HG03378 (cell line): ENCODE results near the gene BIRC7.
"Not testable (repeated sequence)": the region's sequence is repeated elsewhere in the genome, so short reads cannot be mapped to it uniquely, and the experiment has no call there.

Source experiments
- ATAC-seq: cut with Tn5 transposase; IDR thresholded peaks from one replicate; pipeline ENCODE4 v1.9.1; 2021; ENCODE audit warnings: mild to moderate bottlenecking, moderate library complexity; ENCODE audit not compliant: unreplicated experiment

Gene BIRC7

GRCh38 chr20:63246490-63247288, 11.0 kb downstream of the BIRC7 start:
- ATAC-seq = no peak

DNA sequence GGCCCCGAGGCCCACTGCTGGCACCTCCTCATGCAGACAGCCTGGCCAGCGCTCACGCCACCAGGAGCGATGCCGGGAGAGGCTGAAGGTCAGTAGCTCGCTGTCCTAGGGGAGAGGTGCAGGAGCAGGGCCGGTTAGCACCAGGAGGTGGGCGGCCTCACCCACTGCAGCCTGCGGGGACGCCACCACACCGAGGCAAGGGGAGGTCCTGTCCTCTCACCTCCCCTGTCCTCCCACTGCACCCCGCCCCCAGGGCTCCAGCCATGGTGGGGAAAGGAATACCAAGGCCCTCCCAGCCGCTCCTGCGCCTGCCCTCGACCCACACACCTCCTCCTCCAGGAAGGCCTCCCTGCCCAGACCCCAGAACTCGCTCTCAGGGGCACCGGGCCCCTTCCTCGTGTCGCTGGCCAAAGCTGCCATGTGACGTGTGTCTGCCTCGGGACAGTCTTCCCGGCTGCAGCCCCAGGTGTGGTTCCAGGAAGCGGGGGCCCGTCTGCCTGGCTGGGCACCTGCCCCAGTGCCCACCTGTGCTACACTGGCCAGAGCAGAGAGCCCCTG, 12.0 kb downstream of the BIRC7 start:
- ATAC-seq = no peak

DNA sequence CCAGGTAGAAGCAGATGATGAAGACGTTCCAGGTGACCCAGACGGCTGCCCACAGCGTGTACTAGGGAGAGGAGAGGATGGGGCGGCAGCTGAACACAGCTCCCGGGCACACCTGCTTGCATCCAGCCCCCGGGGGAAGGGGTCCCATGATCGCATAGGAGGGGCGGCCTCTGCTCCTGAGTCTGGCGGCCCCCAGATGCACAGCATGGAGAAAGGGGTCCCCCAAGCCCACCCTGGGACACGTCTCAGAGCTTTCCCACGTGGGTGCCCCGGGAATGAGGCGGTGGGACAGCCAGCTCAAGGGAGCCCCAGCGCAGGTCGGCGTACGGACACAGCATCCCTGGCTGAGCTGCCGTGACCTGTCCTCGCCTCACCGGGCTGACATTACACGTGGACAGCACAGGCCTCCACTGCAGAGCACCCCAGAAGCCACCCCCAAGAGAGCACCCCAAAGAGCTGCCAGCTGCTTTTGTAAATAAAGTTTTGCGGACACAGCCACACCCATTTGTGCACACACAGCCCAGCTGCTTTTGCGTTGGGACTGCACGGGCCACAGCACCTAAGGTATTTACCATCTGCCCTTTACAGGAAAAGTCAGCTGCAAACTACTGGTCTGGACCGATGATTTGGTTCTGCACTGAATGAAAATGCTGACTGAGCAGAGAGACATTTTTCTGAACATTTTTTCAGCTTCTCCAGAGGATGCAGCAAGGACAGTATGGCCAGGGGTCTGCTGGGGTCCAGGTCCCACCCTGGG, 13.3 kb downstream of the BIRC7 start:
- ATAC-seq = no peak

GRCh38 chr20:63249891-63250290, 14.2 kb downstream of the BIRC7 start:
- ATAC-seq = no peak

GRCh38 chr20:63251350-63251749, 15.6 kb downstream of the BIRC7 start:
- ATAC-seq = not testable (repeated sequence)

- ATAC-seq = no peak
Measured at GRCh38 chr20:63252284-63252711, 16.6 kb downstream of the BIRC7 start.

- ATAC-seq = no peak
Measured at GRCh38 chr20:63253065-63253437, 17.3 kb downstream of the BIRC7 start.

- ATAC-seq = no peak
Measured at GRCh38 chr20:63253438-63254231, 17.9 kb downstream of the BIRC7 start.

DNA sequence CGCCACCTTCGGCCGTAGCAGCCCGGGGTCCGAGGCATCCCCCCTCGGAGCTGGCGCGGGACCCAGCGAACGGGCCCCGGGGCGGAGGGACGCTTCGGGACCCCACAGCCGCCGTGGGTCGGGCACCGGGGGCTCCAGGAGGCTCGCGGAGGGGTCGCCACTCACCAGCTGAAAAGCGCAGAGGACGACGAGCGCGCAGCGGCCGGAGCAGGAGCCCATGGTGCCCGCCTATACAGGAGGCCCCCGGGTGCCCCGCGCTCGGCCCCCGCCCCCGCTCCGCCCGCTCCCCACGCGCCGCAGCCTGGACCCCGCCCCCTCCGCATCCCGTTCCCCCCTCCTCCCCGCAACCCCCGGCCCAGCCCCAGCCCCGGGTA, 18.5 kb downstream of the BIRC7 start, which contains the start of gene NKAIN4:
Gene NKAIN4 (minus strand): TSS at position 232 of the 374 bp plus-strand sequence. CDS start 13 bp downstream, at position 219.
- ATAC-seq = no peak

GRCh38 chr20:63254606-63255384, 19.1 kb downstream of the BIRC7 start:
- ATAC-seq = no peak

DNA sequence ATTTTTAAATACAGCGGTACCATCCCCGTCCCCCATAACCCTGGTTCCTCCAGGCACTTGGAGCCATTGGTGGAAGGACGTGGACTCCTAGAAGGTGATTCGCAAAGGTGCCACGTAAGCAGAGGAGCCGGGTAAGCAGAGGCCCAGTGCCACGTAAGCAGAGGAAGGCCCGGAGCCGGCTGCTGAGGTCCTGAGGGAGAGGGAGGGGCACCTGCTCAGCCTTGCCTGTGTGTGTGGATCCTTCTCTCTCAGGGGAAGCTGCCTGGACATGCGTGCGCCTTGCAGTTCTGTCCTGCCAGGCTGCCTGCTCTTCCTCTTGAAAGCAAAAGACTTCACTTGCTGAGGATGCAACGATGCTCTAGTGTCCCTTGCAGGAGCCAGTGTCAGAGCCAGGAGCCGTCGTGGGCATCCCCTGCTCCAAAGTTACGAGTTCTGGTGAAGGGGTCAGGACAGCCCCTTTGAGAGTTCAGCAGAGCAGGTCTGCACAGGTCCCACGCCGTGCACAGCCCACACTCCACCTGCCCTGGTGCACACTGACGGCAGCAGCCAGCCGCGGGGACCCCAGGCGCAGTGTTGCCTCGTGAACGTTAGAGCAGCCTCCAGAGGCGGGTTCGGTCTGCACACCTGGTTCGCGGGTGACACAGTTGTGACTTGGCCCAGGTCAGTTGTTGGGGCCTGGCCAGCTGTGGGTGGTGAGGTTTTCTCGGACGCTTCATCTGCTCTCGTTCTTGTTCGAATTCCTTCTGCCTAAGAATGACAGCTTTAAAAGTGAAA, 20.4 kb downstream of the BIRC7 start:
- ATAC-seq = no peak

DNA sequence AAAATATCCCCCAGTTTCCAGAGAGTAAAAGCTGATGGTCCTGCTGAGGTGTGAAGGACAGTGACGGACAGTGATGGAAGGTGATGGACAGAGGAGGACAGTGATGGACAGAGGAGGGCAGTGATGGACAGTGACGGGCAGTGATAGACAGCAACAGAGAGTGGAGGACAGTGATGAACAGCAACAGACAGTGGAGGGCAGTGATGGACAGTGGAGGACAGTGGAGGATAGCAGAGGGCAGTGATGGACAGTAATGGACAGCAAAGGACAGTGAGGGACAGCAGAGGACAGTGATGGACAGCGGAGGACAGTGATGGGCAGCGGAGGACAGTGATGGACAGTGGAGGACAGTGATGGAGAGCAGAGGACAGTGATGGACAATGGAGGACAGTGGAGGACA, 21.2 kb downstream of the BIRC7 start:
- no peak for ATAC-seq

DNA sequence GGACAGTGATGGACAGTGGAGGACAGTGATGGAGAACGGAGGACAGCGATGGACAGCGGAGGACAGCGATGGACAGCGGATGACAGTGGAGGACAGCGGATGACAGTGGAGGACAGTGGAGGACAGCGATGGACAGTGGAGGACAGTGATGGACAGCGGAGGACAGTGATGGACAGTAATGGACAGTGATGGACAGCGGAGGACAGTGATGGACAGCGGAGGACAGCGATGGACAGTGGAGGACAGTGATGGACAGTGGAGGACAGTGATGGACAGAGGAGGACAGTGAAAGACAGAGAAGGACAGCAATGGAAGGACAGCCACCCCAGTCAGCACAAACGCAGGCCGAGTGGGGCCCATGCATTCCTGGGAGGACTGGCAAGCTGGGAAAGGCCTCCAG, 21.9 kb downstream of the BIRC7 start:
- ATAC-seq = no peak

- no peak for ATAC-seq
Measured at GRCh38 chr20:63258781-63259180, 23.1 kb downstream of the BIRC7 start.

DNA sequence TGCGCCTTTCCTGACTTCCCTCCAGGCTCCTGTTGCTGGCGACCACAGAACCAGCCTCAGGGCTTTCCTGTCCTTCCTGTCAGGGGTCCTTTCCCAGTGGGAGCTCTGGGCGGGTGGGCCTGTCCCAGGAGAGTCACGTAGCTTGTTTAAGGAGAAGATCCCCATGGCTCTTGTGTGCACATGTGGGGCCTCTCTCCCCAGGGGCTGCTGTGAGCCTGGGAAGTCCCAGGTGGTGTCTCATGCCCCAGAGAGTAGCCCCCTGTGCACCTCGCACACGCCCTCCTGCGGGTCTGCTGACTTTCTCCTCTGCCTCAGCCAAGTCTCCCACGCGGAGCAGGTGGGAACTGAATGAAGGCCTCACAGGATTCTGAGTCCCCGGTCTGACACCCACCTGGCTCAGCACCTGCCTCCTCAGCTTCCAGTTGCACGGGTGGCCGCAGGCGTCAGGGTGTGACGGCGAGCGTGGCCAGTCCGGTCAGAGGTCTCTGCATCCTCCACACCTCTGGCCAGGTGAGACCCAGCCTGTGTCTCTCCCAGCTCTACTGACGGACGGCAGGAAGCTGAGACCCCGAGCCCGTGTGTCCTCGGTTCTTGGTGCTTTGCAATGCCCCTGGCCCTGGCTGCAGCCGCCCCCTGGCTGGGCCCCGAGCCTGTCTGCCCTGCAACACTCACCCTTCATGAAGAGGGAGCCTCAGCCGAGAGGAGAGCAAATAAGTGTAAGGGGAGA, 24.2 kb downstream of the BIRC7 start:
- ATAC-seq = no peak

DNA sequence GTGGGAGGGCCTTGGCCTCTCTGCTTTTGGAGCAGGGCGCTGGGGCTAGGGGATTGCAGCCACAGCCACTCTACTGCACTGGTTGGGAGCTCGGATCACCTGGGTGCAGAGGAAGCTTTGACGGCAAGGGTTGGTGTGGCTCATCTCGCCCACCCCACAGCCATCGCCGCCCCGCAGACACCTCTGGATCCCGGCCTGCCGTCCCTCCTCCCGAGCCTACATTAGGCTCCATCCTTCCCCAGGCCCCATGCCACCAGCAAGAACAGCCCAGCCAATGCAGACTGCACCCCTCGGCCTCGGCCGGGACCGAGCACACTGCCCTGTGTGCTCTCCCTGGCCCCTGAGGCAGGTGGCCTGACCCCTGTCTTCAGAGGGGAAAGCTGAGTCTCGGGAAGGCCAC, 24.8 kb downstream of the BIRC7 start:
- ATAC-seq = no peak

DNA sequence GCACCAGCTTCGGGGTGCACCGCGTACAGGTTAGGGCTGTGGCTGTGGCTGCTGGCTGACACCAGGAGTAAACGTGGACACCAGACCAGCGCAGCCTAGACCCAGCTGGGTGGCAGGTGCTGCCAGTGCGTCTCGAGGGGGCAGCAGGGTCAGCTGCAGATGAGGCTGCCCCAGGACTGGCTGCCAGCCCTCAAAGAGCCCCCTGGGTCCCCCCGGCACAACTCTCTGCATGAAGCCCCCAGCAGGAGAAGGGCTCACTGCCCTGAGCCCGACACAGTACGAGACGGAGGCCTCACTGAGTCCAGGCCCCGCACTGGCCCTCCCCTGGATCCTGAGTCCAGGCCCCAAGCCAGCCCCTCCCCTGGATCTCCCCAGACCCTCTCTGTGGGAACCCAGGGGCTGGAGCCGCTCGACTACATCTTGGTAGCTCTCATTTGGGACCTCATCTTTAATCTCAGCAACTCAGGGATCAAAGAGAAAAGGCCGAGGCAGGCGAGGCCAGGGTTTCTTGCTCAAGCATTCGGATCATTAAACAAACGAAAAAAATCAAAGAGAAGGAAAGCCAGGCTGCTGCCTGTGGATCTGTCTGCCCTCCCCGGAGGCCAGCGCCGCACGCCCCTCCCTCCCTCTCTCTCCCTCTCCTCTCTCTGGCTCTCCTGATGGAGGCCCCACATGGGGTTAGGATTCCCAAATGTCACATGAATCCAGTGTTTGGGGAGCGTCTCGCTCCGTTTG, 25.5 kb downstream of the BIRC7 start:
- ATAC-seq = no peak

DNA sequence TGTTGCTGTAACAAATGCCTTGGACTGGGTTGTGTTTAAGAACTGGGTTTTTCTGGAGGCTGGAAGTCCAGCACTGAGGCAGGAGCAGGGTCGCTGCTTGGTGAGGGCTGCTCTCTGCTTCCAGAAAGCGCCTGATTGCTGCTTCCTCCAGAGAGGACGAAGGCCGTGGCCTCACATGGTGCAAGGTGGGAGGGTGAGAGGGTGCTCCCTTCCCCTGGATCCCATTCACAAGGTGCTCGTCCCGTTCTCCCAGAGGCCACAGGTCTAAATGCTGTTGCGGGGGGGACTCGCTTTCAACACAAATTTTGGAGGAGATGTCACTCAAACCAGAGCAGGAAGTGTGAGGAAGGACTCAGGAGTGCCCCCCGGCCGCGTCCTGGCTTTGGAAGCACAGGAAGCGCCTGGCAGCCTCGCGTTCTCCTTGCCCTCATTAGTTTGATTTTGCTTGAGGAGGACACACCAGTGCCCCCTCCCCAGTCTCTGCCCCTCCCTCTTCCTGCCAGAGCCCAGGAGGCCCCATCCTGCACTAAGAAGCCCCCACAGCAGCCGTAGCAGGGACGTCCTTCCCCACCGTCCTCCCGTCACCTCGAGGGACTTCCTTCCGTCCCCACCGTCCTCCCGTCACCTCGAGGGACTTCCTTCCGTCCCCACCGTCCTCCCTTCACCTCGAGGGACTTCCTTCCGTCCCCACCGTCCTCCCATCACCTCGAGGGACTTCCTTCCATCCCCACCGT, 26.3 kb downstream of the BIRC7 start:
- no peak for ATAC-seq
